ENCODE measurements around the gene CNFN.

Gene CNFN

GRCh38 chr19:42410371-42410770 is 20.3 kb upstream of the CNFN start:
- in situ Hi-C loops (cut with MboI; ENCODE audit: low sequenced_read_pairs): no loop called here

DNA sequence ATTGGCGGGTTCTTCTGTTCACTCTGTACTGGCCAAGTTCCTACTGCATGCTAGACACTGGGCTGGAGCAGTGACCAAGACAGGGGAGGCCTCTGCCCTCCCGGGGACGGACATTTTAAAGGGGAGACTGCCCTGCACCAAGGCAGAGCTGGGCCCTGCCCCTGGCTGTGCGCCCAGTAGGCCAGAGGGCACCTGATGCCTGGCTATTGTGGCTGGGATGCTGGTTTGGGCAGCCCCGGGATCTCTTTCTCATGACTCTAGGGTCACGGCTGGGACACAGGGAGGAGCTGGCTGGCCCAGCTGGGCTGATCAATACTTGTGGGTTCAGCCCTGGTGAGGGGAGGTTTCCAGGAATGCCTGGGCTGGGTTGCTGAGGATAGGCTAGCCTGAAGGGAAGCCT is 19.4 kb upstream of the CNFN start:
- in situ Hi-C loops (cut with MboI; ENCODE audit: low sequenced_read_pairs): no loop called here

GRCh38 chr19:42407816-42408175 is 17.7 kb upstream of the CNFN start:
- in situ Hi-C loops (cut with MboI; ENCODE audit: low sequenced_read_pairs): no loop called here

DNA sequence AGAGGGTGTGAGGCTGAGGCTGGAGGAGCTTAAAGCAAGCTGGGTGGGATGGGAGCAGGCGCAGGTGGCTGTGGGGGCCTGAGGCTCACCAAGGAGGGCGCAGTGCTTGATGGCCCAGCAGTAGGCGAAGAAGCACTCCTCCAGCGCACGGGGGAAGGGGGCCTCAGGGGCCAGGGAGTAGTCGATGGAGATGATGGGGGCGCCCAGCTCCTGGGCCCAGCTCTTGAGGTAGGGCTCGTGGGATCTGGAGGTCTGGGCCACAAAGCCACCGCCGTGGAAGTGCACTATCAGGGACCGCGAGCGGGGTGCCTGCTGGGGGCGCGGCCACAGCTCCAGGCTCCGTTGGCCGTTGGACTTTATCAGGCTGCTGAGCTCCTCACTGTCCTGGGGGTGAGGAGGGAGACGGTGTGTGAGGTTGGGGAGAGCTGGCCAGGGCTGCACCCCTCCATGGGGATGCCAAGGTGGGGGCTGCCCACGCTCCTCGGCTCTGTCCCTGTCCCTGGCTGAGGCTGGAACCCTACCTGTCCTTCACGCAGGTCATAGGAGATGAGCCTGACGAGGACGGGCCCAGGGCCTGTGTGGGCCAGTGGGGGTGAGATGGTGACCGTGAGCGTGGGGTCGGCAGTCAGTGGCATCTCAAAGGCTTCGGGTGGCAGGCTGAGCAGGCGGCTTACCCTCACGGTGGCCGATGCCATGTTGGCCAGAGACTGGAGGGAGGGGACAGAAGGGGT is 17.2 kb upstream of the CNFN start:
- in situ Hi-C loops (cut with MboI; ENCODE audit: low sequenced_read_pairs): no loop called here

GRCh38 chr19:42406111-42406510 is 16.0 kb upstream of the CNFN start:
- in situ Hi-C loops (cut with MboI; ENCODE audit: low sequenced_read_pairs): no loop called here

DNA sequence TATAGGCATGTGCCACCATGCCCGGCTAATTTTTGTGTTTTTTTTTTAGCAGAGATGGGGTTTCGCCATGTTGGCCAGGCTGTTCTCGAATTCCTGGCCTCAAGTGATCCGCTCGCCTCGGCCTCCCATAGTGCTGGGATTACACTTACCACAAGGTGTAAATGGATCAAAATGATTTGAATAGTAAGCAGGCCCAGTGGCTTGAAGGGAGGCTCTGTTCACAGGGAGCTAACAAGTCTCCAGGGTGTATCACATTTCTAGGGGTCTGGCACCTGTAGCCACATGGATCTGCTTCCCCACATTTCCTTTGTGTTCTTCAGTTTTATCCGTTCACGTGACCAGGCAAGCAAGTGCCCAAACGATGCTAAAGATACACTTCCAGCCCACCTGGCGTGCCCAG is 13.5 kb upstream of the CNFN start:
- in situ Hi-C loops (cut with MboI; ENCODE audit: low sequenced_read_pairs): no loop called here

DNA sequence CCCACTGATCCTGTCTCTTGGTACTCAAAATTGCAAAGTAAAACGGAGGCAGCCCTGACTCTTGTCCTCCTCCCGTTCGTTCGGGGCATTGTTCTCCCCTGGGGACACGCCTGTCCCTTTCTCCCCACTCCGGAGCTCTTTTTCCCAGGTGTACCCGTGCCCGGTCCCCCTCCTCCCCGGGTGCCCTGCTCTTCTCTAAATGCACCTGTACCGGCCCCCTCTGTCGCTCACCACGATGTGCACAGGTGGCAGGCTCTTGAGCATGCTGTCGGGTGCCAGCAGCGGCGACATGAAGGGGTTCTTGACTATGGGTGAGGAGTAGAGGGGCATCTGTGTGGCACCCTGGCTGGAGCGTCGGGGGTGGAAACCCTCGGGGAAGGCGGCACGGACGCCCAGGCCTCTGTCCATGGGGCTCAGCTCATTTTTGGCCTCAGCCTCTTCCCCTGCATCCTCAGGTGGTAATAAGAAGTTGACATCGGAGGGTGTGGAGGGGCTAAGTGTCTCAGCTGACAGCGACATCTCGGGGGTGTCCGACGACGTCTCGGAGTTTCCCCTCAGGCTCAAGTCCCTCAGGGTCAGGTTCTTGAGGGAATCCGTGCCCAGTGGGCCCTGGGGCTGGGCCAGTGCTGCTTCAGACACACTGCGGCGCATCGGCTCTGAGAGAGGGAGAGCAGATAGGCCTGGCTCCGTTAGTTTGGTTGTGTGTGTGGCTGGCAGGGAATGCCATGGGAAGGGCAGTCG is 12.4 kb upstream of the CNFN start:
- in situ Hi-C loops (cut with MboI; ENCODE audit: low sequenced_read_pairs): no loop called here

- in situ Hi-C loops (cut with MboI; ENCODE audit: low sequenced_read_pairs): no loop called here
These were observed 11.5 kb upstream of the CNFN start for GRCh38 chr19:42401365-42402303.

DNA sequence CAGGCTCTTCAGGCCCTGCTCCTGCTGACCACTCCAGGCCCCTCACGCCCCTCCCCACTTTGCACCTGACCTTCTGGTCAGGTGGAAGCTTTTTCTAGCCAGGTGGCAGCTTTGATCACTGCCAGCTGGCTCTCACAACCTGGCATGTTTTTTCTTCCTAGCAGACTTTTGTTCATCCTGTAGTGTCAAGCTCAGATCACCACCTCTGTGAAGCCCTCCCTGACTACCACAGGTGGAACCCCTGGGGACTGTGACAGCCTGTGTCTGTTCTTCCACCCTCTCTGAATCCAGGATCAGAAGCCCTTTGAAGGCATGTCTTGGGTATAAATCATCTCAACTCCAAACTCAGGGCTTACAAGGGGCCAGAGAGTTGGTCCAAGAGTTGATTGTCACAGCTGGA is 10.3 kb upstream of the CNFN start:
- in situ Hi-C loops (cut with MboI; ENCODE audit: low sequenced_read_pairs): no loop called here

GRCh38 chr19:42397263-42398166 is 7.4 kb upstream of the CNFN start:
- in situ Hi-C loops (cut with MboI; ENCODE audit: low sequenced_read_pairs): no loop called here

GRCh38 chr19:42396381-42397262 is 6.5 kb upstream of the CNFN start:
- in situ Hi-C loops (cut with MboI; ENCODE audit: low sequenced_read_pairs): no loop called here

- in situ Hi-C loops (cut with MboI; ENCODE audit: low sequenced_read_pairs): no loop called here
These were observed 4.7 kb upstream of the CNFN start for GRCh38 chr19:42394751-42395150.

- in situ Hi-C loops (cut with MboI; ENCODE audit: low sequenced_read_pairs): no loop called here
These were observed 2.1 kb upstream of the CNFN start for GRCh38 chr19:42392165-42392564.

DNA sequence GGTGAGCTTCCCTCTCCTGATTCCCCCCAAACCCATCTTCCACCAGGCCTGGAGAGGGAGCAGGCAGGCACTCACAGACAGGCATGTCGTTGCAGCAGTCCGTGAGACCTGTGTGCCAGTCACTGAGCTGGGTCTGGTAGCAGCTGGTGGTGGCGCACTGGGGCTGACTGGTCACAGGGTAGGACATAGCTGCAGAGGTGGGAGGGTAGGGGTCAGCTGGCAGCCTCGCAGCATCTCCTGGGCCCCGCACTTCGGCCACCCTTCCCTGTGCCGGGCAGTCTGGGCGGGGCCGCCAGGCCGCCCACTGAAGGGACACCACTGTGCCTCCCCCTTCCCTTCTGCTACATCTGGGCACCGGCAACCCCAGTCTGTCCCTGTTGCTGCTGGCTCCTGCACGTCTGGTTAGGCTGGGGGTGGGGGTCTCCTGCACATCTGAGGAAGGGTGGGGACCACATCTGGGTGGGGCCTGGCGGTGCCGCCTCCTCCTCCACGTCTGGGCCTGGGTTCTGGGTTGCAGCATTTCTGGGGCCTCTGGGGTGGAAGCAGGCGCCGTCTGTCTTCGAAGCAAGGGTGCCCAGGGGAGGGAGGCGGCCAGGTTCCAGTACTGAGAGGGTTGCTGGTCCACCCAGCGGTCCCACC is 1.1 kb downstream of the CNFN start:
- in situ Hi-C loops (cut with MboI; ENCODE audit: low sequenced_read_pairs): no loop called here

DNA sequence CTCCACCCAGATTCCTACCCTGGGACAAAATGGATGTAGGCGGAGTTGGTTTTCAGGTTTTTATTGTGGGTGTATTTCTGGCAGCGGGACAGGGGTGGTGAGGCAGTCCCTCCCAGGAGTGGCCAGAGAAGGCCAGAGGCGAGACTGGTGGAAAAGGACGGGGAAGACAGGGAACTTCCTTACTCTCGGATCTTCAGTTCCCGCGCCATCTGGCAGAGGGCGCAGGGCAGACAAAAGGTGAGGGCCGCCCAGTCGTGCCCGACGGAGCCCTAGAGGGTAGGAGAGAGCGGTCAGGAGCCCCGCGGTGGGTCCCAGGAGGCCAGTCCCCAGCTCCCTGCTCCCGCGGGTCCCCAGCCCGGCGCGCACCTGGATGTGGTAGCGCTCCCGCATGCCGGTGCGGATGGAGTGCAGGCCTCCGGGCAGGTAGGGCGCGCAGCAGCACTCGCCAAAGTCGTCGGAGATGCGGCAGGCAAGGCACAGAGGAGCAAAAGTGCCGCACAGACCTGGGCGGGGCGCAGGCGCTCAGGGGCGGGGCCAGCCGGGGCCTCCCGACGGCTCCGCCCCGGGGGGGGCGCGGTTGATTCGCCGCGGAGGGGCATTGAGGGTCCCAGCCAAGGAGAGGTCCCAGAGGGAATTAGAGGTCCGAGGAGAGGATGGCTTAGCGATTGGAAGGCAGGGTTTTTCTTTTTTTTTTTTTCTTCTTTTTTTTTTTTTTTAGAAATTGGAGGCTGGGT is 3.0 kb downstream of the CNFN start:
- in situ Hi-C loops (cut with MboI; ENCODE audit: low sequenced_read_pairs): no loop called here

GRCh38 chr19:42380155-42380554 is 9.9 kb downstream of the CNFN start:
- in situ Hi-C loops (cut with MboI; ENCODE audit: low sequenced_read_pairs): no loop called here

GRCh38 chr19:42378225-42379215 is 11.6 kb downstream of the CNFN start:
- in situ Hi-C loops (cut with MboI; ENCODE audit: low sequenced_read_pairs): no loop called here

All from HL-60/S4 (cell line).